ENCODE results near the gene SLC22A5. TPM values are rescaled to one million over a fixed set of nuclear protein-coding genes. Genes with fewer than 3 reads are reported as not detected.
"Not testable (repeated sequence)": the region's sequence is repeated elsewhere in the genome, so short reads cannot be mapped to it uniquely, and the experiment has no call there.

The SLC22A5 gene
- total RNA-seq, 2 donors from 2014 or later = 7.4 to 9.6 TPM

- intact Hi-C loops (cut with DNase I) = no loop called here
- DNase-seq (ENCODE audit: low spot score) = no peak
These were observed 65.1 kb downstream of the SLC22A5 start for GRCh38 chr5:132434416-132435286.

DNA sequence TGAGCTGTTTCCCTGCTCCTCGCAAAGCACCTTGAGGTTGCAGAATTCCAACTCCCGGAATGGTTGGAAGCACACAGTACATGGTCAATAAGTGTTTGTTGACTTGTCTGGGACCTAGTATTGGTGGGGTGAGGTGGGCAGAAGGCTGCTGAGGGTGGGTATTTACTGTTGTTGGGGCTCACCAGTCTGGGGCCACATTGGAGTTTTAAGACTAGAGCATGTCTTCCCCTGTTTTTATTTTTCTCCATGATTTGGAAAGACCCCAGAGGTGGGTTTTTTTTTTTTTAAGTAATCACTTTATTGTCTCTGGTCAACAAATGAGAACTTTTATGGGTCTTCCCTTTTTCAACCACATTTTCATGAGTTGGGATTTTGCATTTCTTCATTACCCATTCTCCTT, 65.9 kb downstream of the SLC22A5 start:
- DNase-seq (ENCODE audit: low spot score) = no peak

GRCh38 chr5:132435886-132436285, 66.4 kb downstream of the SLC22A5 start:
- no peak for DNase-seq (ENCODE audit: low spot score)
- intact Hi-C loops (cut with DNase I) = no loop called here

More for the DNA sequence above, 65.9 kb downstream of the SLC22A5 start:
- intact Hi-C loops (cut with DNase I) = no loop called here

DNA sequence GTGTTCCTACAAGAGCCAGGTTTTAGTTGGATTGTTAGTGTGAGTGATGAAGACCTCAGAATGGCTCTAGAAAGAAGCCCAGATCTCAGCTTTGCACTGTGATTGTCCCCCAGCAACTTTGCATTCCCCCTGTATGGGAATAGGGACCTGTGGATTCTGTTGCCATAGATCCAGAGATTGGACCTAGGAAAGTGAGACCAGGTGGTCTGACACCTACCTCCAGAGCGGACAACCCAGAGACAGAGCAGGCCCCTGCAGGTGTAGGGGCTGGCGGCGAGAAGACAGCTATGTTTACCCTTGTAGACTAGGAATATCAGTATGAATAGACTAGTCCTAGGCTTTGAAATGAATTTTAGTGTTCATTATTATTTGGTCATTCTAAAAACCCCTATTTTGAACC, 67.4 kb downstream of the SLC22A5 start:
- intact Hi-C loops (cut with DNase I) = no loop called here
- no peak for DNase-seq (ENCODE audit: low spot score)

DNA sequence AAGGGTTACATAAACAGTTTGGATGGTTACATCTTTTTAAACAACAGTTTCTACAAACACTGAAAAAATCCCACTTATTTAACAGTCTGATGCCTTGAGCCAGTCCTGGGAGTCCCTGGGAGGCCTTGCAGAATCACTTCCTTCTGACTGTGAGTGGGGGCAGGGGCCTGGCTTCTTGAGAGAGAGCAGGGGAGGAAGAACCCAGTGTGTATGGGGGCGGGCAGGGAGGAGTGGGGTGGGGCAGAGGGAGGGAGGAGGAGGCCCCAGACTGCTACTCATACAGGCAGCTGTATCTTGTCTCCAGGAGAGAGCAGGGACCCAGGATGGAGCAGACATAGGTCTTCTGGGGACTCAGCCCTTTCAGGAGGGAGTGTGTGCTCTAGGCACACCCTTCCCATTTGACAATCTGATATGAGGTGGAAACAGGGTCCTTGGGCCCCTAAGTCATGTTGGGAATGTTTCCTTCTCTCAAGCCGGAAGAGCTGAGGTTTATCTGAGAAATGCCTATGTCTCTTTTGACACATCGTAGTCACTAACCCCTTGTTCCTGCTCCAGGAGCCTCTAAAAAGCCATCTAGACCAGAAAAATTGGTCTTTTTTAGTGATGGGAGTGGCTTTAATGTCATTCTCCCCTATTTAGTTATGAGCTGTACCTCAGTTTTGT, 68.2 kb downstream of the SLC22A5 start:
- peak; percentile 93 for DNase-seq (ENCODE audit: low spot score)
- intact Hi-C loops (cut with DNase I) = no loop called here

DNA sequence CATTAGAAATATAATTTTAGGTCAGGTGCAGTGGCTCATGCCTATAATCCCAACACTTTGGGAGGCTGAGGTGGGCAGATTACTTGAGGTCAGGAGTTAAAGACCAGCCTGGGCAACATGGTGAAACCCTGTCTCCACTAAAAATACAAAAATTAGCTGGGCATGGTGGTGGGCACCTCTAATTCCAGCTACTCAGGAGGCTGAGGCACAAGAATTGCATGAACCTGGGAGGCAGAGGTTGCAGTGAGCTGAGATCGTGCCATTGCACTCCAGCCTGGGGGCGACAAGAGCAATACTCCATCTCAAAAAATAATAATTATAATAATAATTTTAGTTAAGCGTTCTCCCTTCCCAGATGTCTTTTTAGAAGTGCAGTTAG, 68.7 kb downstream of the SLC22A5 start:
- DNase-seq (ENCODE audit: low spot score) = not testable (repeated sequence)

GRCh38 chr5:132438917-132439316, 69.4 kb downstream of the SLC22A5 start:
- intact Hi-C loops (cut with DNase I) = no loop called here

More for the DNA sequence above, 68.7 kb downstream of the SLC22A5 start:
- intact Hi-C loops (cut with DNase I) = not testable (repeated sequence)

GRCh38 chr5:132439521-132440089, 70.1 kb downstream of the SLC22A5 start:
- peak; percentile 93 for DNase-seq (ENCODE audit: low spot score)
- intact Hi-C loops (cut with DNase I) = no loop called here

More at GRCh38 chr5:132438917-132439316, 69.4 kb downstream of the SLC22A5 start:
- DNase-seq (ENCODE audit: low spot score) = no peak

GRCh38 chr5:132444061-132444460, 74.6 kb downstream of the SLC22A5 start:
- no peak for DNase-seq (ENCODE audit: low spot score)
- intact Hi-C loops (cut with DNase I) = no loop called here

Small RNAs within 50 kb of the gene (microRNA-seq; reads per million reads assigned to microRNA genes)
- 0.32 to 0.52 reads per million in 2 donors for gene MIR3936 (ENCODE audit: borderline microRNAs expressed in 2 of 2)

Other genes starting within 250 kb of the SLC22A5 start
- gene P4HA2, start 141.9 kb upstream of the SLC22A5 start, total RNA-seq = 10 to 100 TPM; 33.2 to 58.8 TPM
- gene PDLIM4, start 112.0 kb upstream of the SLC22A5 start, total RNA-seq = 10 to 100 TPM; 82.5 to 83.2 TPM
- gene SLC22A4, start 75.3 kb upstream of the SLC22A5 start, total RNA-seq = 1 to 10 TPM; 2.5 to 3.1 TPM
- 10 to 100 TPM; 18.7 to 20.5 TPM for gene IRF1, start 121.1 kb downstream of the SLC22A5 start, total RNA-seq
- not detected for gene IL5, start 173.8 kb downstream of the SLC22A5 start, total RNA-seq
- 10 to 100 TPM; 30.3 to 31.3 TPM for gene RAD50, start 187.3 kb downstream of the SLC22A5 start, total RNA-seq

All from posterior vena cava (tissue), 2 donors.